GM23248 (cell line): ENCODE data around the gene APEX2.

Source experiments
- EZH2 ChIP-seq: fragments of 200-600 bp; sonication (generic); IDR thresholded peaks from 2 replicates; pipeline ENCODE4 v1.6.1; 2018; ENCODE audit warnings: antibody characterized with exemption, mild to moderate bottlenecking; ENCODE audit not compliant: insufficient read depth, poor library complexity, severe bottlenecking
- EZH2phosphoT487 ChIP-seq: fragments of 200-600 bp; sonication (generic); IDR thresholded peaks from 2 replicates; pipeline ENCODE4 v1.6.1; 2018; ENCODE audit warnings: antibody characterized with exemption, moderate library complexity, mild to moderate bottlenecking, low read depth; ENCODE audit not compliant: insufficient read depth

DNA sequence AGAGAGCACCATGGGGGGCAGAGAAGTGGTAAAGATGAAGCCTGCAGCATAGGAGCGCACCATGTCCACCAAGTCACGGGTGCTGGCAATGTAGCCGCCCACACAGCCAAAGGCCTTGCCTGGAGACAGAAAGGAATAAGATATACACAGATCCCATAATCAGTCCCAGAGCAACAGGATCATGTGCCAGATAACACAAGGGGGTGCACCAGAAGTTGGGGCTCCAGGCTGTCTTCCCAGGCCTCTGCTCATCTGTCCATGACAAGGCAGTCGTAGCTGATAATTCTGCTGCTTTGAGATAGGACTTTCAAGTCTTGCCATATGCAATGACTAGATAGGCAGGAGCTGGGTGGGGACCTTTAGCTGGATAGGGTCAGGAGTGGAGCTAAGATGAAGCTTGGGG, 14.7 kb downstream of the APEX2 start:
- no peak for TF ChIP-seq EZH2
- TF ChIP-seq EZH2phosphoT487 = no peak
